Stimulated activated CD8-positive, alpha-beta memory T cell treated with anti-CD3 and anti-CD28 coated beads, Interleukin-7, amount 100 ng/mL, for 1 hour (primary cell): ENCODE results near the gene RSAD1.

Experiments used
- DNase-seq, 2 donors: peaks; one replicate each; pipeline ENCODE4 v3.0.0-alpha.2; 2020; ENCODE audit warnings: low read depth in 2 of 2

The RSAD1 gene

DNA sequence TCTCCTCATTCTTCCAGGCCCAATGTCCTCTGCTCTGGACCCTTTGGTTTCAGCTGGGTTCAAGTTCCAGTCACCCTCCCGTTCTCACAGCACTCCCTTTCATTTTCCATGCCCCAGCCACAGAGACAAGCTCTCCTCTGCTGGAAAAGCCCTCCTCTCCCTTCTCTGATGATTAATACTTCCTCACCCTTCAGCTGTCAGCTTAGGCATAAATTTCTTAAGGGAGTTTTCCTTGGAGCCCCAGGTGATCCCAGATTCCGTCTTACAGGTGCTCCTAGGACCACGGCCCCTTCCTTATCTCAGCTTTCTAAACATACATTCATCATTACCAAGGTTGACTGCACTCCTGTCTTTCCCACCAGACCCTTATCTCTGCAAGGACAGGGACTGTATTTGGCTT lies 20.4 kb upstream of the RSAD1 start:
- DNase-seq = no peak

DNA sequence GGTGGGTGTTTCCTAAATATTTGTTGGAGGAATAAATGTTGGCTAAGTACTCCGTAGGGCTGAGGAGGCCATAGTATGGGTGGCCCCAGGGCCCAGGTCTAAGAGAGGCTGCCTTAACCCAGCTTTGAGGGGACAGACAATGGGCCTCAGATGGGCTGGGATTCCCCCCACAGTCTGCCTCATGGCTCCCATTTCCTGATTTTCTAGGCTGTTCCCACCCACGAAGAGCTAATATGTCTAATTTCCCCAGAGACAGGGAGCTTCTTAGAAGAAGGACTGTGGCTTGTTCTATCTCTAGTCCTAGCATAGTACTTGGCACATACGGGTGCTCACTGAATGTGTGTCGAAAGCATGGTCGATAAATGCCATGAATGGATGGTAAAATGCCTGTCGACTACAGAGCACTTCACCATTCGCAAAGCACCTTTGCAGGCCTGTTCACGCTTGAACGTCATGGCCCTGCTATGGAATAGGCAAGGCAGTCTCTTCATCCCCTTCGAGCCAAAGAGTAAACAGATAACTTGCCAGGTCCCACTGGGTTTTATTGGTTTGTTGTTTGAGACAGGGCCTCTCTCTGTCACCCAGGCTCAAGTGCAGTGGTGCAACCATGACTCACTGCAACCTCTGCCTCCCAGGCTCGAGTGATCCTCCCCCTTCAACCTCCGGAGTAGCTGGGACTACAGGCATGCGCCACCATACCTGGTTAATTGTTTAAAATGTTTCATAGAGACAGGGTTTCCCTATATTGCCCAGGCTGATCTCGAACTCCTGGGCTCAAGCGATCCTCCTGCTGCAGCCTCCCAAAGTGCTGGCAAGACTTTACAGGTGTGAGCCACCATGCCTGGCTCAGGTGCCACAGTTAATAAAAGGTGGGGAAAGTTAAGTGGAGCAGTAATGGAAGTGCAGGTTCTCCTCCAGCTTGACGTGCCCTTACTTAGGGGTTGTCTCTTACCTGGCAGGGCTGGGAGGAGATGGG lies 19.7 kb upstream of the RSAD1 start:
- DNase-seq = no peak

DNA sequence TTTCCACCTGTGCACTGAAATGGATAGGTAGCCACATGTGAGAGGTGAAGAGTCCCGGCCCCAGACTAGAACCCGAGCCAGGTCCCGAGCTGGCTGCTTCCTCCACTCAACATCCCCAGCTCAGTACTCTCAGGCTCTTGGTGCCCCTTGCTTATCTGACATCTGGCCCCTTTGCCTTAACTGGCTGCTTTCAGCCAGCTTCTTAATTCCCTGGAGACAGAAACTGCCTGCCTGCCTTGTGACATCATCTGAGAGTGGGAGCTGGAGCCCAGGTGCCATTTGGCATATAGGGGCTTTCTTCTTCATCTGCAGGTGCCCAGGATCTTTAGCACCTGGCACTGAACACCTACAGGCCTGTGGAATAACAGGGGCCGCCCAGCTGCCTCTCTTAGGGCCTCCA lies 18.9 kb upstream of the RSAD1 start:
- DNase-seq = no peak

DNA sequence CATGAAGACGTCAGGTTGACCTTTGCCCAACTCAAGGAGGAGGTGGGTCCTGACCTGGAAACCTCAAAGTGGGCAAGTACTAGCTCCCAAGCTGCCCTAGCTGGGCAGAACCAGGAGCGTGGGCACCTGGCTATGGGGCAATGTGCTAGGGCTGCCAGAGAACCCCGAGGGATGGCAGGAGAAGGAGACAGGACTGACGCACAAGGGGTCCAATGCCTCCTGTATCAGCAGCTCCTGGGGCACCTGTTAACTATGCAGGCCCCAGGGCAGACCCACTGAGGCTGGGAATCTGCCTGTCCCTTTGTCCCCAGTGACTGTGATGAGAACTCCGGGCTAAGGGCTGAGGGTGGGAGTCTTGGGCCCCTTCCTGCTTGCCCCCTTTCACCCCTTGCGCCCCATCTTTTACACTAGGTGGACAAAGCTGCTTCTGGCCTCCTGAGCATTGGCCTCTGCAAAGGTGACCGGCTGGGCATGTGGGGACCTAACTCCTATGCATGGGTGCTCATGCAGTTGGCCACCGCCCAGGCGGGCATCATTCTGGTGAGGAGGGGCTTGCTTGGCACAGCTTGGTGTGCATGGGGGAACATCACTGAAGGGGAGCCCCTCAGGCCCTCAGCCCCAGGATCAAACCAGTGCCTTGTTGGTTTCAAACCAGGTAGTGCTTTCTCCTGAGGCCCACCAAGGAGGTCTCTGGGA lies 17.7 kb upstream of the RSAD1 start:
- no peak for DNase-seq

DNA sequence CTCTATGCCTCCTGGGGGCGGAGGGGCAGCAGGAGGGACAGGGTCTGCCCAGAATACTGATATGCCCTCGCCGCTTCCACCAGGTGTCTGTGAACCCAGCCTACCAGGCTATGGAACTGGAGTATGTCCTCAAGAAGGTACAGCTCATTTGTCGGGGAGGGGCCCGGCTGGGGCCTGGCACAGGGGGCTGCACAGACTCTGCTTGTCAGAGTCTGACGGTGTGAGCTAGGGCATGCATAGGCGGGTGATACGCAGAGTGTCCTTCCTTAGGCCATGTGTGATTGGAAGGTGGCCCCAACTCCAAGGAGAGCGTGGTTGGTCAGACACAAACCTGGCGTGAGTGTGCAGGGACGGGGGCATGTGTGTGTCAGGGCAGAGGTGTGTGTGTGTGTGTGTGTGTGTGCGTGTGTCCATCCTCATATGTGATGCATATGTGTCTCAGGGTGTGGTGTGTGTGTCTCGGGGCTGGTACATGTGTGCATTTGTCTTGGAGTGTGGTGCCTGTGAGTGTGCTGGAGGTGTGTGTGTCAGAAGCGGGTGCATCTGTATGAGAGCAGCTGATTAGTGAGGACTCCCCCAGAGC lies 17.0 kb upstream of the RSAD1 start:
- no peak for DNase-seq

DNA sequence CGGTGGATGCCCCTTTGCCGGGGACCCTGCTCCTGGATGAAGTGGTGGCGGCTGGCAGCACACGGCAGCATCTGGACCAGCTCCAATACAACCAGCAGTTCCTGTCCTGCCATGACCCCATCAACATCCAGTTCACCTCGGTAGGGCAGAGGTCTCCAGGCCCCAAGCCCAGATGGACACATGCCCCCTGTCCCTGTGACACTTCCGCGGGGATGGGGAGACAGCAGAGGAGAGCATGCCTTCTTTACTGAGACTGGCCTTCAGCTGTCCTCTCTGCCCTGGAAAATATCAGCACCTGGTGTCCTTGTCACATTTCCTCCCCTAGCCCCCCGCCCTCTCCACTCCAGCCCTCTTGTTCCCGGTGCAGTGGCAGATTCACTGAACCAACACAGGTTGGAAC lies 16.2 kb upstream of the RSAD1 start:
- DNase-seq = no peak

DNA sequence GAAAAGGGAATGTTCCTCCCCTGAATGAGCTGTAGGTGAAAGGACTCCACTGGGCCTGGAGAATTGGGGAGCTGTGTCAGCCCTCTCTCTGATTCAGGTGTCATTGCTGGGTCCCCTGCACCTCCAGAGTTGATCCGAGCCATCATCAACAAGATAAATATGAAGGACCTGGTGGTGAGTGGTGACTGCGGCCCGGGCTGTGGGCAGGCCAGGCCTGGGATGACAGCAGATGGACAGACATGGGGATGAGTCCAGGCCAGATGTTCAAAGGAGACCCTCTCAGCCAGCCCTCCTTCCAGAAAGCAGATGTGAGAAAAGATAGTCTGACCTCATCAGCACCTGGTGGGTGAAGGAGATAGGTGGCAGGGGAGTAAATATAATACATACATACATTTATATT lies 14.5 kb upstream of the RSAD1 start:
- no peak for DNase-seq

DNA sequence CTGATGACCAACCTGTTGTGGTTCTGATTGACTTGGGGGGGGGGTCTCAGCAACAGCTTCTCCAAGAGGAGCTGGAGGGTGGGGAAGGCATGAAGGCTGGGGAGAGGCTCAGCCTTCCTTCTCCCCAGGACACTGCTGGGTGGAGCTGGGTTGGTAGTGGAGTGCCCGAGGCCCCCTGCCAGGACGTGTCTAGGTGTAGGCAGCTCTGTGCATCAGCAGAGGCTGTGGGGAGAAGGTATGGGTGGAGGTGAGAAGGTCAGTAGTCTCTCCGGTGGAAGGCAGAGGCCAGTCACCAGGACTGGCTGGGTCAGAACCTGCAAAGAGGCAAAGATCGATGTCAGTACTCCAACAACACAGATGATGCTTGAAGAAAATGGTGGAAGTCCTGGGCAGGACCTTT lies 13.9 kb upstream of the RSAD1 start:
- no peak for DNase-seq

DNA sequence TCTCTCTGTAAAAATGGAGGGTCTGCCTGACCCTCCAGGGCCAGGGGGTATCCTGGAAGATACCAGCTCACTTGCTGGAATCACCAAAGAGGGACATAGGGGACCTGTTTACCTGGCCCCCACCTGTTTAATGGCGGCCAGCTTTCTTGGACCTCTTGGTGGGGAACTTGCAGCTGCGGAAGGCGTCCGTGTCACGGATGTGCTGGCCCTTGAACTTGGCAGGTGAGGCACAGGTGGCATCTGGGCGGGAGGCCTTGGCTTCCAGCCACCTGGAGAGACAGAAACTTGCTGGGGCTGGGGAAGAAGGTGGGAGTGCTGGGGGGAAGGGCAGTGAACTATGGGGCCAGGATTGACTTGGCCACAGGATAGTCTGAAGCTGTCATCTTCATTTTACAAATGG lies 13.5 kb upstream of the RSAD1 start:
- DNase-seq = no peak

DNA sequence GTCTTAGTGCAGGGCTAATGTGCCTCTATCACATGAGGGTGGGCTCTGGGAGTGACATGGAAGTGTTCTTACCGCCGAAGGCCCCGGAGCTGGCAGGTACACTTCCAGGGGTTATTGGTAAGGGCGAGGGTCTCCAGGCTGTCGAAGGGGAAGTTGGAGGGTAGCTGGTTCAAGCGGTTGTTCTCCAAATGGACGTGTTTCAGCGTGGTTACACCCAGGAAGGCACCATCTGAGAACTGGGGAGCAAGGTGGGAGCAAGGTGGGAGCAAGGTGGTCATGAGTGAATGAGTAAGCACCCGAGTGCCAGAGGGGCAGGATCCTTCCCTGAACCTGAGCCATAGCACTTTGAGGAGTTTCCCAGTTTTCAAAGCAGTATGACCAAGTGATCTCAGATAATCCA lies 13.0 kb upstream of the RSAD1 start:
- no peak for DNase-seq

DNA sequence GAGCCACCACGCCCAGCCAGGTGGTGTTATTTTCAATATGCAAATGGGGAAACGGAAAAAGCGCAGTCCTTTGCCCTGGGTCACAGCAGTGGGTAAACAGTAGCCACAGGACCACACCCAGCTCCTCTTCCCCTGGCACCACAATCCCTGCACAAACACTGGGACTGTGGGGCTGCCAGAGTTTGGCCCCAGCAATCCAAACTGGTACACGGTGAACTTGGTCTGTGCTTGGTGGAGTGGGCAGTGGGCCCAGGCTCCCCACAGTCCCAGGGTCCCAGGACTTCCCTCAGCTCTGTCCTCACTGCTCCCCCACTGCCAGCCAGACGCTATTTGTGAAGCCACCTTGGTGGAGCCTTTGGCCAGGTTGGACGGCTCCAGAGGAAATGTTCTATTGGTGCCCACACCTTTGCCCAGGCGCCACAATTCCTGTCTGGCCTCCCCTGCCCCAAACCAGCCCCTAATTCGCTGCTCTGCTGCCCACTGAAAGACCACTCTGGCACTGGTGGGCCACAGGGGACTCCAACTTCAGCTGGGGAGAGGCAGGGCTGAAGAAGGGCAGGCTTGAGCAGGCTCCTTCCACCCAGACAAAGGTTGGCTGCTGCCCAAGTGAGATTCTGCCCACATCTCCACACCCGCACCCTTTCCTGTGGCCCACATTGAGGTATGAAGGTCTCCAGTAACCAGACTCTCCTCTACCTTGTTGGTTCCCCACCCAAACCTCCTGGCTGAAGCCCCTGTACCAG lies 12.1 kb upstream of the RSAD1 start:
- no peak for DNase-seq

DNA sequence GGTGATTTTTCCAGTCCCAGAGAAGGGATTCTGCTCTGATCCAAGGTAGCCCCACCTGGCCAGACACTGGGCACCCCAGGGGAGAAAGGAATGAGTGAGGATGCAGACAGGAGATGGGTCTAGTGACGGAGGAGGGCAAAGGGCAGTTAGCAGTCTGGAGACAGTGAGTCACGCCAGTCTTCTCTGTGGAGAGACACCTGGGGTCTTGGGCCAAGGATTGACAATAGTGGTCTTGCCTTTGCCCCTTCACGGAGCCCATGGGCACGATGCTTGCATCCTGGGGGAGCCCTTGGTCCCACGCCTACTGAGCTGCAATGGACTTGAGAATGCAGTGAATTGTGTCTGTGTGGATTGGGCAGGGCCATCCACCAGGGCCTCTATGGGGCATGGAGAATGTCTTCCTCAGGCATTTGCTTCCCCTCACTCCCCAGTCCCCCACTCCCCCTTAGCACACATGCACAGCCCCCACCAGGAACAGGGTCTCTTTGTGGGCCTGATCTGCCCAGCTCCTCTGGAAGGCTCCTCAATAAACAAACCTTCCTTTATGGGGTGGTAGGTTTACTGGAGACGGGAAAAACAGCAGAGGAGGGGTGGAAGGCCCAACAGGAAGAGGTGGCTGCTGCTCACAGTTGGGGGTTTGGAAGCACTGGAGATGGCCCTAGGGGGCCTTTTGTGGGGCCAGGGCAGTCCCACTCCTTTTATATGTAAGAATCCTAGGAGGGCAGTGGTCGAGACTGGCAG lies 11.4 kb upstream of the RSAD1 start:
- no peak for DNase-seq

DNA sequence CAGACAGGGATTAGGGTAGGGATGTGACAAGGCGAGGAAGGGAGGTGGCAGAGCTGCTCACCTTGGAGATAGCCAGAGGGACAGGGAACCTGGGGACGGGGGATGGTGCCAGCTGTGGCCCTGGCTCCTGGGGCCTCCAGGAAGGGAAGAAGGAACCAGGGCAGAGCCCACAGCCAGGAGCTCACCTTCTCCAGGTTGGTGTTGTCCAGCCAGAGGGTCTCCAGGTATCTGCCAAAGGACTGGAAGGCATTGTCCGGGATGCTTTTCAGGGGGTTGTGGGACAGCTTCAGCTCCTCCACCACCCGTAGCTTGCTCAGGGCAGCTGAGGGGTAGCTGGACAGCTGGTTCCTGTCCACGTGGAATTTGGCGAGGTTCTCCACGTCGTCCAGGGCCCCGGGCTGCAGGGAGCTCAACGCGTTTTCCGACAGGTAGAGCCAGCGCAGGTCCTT lies 10.8 kb upstream of the RSAD1 start:
- DNase-seq = no peak

DNA sequence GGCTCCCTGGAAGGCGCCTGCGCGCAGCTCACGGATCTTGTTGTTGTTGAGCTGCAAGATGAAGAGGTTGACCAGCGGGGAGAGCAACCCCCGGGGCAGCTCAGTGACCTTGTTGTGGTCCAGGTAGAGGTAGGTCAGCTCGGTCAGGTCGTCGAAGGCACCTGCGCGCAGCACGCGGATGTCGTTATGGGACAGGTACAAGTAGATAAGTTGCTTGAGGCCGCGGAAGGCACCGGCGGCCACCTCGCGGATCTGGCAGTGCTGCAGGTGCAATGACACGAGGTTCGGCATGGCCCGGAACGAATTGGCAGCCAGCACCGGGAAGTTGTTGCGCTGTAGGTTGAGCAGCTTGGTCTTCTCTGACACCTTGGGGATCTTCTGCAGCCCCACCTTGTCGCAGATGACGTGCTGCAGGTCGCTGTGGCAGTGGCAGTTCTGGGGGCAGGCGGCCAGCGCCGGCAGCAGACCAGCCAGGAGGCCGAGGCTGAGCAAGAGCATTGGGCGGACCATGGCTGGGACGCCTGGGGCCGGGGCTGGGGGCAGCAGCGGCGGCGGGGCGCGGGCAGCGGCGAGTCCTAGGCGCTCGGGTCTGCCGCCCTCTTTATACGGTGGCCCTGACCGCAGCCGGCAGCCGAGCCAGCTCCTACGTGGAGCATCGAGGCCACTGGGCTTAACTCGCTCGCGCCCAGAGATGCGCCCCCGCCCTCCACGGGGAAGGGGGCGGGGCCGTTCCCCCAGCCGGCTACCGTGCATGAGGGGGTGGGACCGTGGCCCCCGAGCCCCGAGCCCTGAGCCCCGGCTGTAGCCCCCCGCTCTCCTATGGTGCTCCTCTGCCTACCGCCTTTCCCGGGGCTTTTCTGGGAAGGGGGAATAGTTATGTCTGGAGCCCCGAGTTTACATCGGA lies 10.1 kb upstream of the RSAD1 start, which contains the start of gene CHAD:
Gene CHAD, minus strand, starts transcription at position 577 of the 904 bp plus-strand sequence. Its CDS starts 67 bp downstream, at position 510.
- DNase-seq = no peak

DNA sequence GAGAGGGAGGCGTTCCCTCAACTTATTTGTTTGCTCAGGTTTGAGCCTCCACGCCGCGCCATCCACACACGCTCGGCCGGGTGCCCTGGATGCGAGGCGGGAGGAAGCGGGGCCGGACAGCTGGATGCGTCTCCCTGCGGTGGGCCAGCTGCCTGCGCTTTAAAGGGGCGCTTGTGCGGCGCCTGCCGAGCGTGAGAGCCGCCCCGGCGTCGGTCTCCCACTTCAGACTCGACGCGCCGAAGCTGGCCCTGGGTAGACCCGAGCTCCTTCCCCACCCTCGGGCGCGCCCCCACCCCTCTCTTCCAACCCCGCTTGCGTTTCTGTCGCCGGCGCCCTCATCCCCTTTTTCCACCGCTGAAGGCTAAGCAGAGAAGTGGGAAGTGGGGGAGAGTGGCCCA lies 9.5 kb upstream of the RSAD1 start:
- no peak for DNase-seq

DNA sequence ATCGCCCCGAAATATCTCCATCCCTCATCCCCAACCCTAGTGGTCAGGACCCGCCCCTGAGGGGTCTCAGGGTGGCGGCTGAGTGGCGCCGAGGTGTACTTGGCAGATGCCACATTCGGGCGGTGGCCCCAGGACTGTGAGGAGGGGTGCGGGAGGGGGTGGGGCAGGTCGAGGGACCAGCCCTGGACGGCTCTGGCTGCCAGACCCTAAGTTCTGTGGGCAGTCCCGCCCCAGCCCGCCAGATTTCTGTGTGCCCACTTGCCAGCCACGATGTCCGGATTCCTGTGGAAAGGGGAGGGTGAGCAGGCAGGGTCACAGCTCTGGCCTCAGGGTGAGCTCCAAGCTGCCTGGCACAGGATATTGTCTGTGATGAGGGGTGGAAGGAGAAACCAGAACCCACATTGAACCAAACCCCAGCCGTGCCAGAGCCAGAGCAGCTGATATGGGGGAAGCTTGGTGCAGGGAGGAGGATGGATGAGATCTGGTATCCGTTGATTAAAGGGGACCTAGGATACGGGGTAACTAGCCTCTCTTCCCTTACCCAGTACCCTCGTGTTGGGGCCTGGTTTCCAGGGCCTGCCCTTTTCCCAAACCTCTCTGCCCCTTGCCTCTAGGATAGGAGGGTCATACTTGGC lies 8.9 kb upstream of the RSAD1 start:
- DNase-seq = no peak

DNA sequence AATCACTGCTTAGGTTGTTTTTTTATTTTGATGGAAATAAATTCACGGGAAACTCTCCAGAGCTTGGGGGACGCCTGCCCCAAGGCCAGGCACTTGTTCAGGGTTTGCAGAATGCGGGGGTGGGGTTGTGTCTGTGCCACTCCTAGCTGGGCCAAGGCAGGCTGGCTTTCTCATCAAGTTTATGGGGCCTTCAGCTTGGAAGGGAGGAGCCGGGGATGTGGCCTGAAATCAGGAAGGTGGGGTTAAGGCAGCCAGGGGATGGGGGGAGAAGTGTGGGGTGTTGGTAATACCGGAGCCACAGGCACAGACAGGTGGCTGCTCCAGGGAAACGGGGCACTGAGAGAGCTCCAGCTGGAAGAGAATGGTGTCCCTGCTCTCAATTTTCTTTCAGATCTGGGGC lies 8.2 kb upstream of the RSAD1 start:
- DNase-seq = no peak

DNA sequence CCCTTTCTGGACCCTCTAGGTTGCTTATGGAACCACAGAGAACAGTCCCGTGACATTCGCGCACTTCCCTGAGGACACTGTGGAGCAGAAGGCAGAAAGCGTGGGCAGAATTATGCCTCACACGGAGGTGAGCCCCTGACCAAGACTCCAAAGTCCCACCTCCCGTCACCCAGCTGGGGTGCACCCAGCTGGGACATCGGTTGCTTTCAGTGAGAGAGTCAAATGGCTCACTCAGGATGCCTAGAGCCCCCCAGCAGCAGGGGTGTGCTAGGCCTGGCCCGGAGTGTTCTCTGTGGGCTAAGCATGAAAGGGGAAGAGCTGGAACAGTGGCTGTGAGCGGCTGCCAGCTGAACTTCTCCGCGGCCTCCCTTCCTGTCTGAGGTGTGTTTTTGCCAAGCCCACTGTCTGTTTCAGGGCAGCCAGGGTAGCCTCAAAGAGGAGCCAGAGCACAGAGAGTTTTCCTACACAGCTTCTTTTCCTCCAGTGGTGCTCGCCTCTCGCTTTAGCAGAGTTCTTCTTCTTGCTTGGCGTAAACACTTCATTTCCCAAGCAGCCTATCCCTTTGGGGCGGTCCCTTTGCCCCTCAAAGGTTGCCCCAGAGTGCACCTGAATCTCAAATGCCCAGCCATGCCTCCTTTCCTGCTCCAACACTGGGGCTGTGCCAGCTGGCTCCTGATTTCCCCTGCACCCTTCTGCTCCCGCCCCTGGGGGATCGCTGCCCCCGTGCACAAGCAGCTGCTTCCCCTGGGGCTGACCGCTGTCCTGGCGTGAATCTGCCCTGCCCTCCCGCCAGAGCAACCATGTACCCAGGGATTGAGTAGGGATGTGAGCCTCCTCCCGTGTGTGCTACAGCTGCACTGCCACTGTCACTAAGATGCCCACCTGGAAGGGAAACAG lies 7.4 kb upstream of the RSAD1 start:
- DNase-seq = no peak

DNA sequence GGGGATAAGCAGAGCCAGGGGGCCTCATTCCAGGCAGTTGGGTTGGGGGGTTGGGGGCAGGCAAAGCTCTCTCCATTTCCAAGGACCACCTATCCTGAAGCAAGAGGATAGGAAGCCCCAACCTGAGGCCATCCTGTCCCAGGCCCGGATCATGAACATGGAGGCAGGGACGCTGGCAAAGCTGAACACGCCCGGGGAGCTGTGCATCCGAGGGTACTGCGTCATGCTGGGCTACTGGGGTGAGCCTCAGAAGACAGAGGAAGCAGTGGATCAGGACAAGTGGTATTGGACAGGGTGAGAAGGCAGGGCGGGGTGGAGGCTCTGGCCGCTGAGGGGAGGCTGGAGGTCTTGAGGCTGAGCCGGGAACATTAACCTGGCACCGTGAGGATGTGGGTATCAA lies 6.4 kb upstream of the RSAD1 start:
- no peak for DNase-seq
